ENCODE results near the gene RAD51B.

DNA sequence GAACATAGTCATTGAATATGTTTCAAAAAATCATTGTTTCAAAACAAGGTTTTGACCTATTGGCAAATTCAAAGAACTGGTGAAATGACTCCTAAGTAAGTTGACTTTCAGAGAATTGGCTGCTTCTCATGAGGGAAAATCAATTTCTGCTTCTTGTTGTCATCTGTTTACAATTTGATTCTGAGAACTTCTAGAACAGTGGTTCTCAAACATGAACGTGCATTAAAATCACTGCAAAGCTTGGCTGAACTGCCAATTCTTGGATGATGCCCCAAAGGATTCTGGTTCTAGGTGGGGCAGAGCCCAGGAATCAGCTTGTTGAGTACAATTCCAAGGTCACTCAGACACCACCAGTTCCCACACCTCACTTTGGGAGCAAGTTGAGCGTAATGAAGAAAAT, 889.4 kb downstream of the RAD51B start:
- TF ChIP-seq, protein P1, sequence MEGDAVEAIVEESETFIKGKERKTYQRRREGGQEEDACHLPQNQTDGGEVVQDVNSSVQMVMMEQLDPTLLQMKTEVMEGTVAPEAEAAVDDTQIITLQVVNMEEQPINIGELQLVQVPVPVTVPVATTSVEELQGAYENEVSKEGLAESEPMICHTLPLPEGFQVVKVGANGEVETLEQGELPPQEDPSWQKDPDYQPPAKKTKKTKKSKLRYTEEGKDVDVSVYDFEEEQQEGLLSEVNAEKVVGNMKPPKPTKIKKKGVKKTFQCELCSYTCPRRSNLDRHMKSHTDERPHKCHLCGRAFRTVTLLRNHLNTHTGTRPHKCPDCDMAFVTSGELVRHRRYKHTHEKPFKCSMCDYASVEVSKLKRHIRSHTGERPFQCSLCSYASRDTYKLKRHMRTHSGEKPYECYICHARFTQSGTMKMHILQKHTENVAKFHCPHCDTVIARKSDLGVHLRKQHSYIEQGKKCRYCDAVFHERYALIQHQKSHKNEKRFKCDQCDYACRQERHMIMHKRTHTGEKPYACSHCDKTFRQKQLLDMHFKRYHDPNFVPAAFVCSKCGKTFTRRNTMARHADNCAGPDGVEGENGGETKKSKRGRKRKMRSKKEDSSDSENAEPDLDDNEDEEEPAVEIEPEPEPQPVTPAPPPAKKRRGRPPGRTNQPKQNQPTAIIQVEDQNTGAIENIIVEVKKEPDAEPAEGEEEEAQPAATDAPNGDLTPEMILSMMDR (conservative IDR thresholded peaks at IDR 0.05): no peak
- TF ChIP-seq ZFX (IDR thresholded peaks at IDR 0.05): no peak

All from C4-2B (cell line).